DOHH2 (cell line): Measurements from ENCODE around the gene TEKTIP1.

Source experiments
- H3F3A ChIP-seq: fragments of 200-600 bp; sonication (generic), shearing (Covaris generic); 2 replicates; pipeline ENCODE4 v1.6.0; 2016; ENCODE audit warnings: antibody characterized with exemption, mild to moderate bottlenecking; ENCODE audit not compliant: control insufficient read depth, insufficient read depth
- H3K27ac ChIP-seq: fragments of 200-600 bp; sonication (generic); 2 replicates; pipeline ENCODE4 v1.5.1; 2014; ENCODE audit warnings: low read depth, mild to moderate bottlenecking, low read length, moderate library complexity
- H3K27me3 ChIP-seq: fragments of 200-600 bp; sonication (generic); 2 replicates; pipeline ENCODE4 v1.6.1; 2014; ENCODE audit warnings: mild to moderate bottlenecking, low read length, mixed read lengths; ENCODE audit not compliant: control insufficient read depth
- H3K36me3 ChIP-seq: fragments of 200-600 bp; sonication (generic); 2 replicates; pipeline ENCODE4 v1.6.1; 2014; ENCODE audit warnings: mild to moderate bottlenecking, low read length, moderate library complexity, mixed read lengths; ENCODE audit not compliant: control insufficient read depth
- H3K4me1 ChIP-seq: fragments of 200-600 bp; sonication (generic); 2 replicates; pipeline ENCODE4 v1.6.1; 2014; ENCODE audit warnings: mild to moderate bottlenecking, low read length, mixed read lengths; ENCODE audit not compliant: control insufficient read depth
- H3K4me2 ChIP-seq: fragments of 200-600 bp; sonication (generic); 2 replicates; pipeline ENCODE4 v1.6.0; 2014; ENCODE audit warnings: mild to moderate bottlenecking, low read length, moderate library complexity
- H3K4me3 ChIP-seq: fragments of 200-600 bp; sonication (generic); 2 replicates; pipeline ENCODE4 v1.5.1; 2014; ENCODE audit warnings: mild to moderate bottlenecking, low read length, mixed read lengths
- H3K79me2 ChIP-seq: fragments of 200-600 bp; sonication (generic); 2 replicates; pipeline ENCODE4 v1.6.1; 2014; ENCODE audit warnings: mild to moderate bottlenecking, low read length, mixed read lengths; ENCODE audit not compliant: control insufficient read depth
- H3K9me2 ChIP-seq: fragments of 200-600 bp; sonication (generic); replicated peaks from 2 replicates; pipeline ENCODE4 v1.6.1; 2014; ENCODE audit warnings: mild to moderate bottlenecking, low read length, mixed read lengths; ENCODE audit not compliant: control insufficient read depth
- H3K9me3 ChIP-seq: fragments of 200-600 bp; sonication (generic); 2 replicates; pipeline ENCODE4 v1.6.1; 2014; ENCODE audit warnings: antibody characterized with exemption, low read length, mixed read lengths; ENCODE audit not compliant: control insufficient read depth, insufficient read depth
- H4K20me1 ChIP-seq: fragments of 200-600 bp; sonication (generic); 2 replicates; pipeline ENCODE4 v1.6.0; 2014; ENCODE audit warnings: low read depth, mild to moderate bottlenecking, antibody characterized with exemption, low read length, moderate library complexity; ENCODE audit not compliant: control insufficient read depth, insufficient read depth
- EZH2phosphoT487 ChIP-seq: fragments of 200-600 bp; sonication (generic); IDR thresholded peaks from 2 replicates; pipeline ENCODE4 v1.6.1; 2017; ENCODE audit warnings: borderline replicate concordance, mild to moderate bottlenecking, antibody characterized with exemption, low read length, moderate library complexity, mixed read lengths
- TF ChIP-seq, protein P1 (sequence below): fragments of 200-600 bp; sonication (generic); IDR thresholded peaks from one replicate; pipeline ENCODE4 v1.5.1; 2014; ENCODE audit warnings: antibody characterized with exemption, mild to moderate bottlenecking, low read depth, low read length; ENCODE audit not compliant: poor library complexity, severe bottlenecking

The TEKTIP1 gene

GRCh38 chr19:3512562-3513228 lies 26.3 kb upstream of the TEKTIP1 start:
- Histone ChIP-seq H4K20me1 (peaks cover 15% of the 10 kb centered on the region), H3K27ac (no peak overlapping the region), H3F3A (peaks cover 10% of the 10 kb centered on the region), H3K9me3 (no peaks in the 10 kb centered on the region), H3K27me3 (no peaks in the 10 kb centered on the region), H3K9me2 (no peaks in the 10 kb centered on the region), H3K79me2 (peaks cover 91% of the 10 kb centered on the region), H3K36me3 (peaks cover 29% of the 10 kb centered on the region), H3K4me1 (peaks cover 23% of the 10 kb centered on the region), H3K4me3 (no peak overlapping the region), H3K4me2 (no peak overlapping the region)
- no peak for TF ChIP-seq EZH2phosphoT487
- TF ChIP-seq, protein P1, sequence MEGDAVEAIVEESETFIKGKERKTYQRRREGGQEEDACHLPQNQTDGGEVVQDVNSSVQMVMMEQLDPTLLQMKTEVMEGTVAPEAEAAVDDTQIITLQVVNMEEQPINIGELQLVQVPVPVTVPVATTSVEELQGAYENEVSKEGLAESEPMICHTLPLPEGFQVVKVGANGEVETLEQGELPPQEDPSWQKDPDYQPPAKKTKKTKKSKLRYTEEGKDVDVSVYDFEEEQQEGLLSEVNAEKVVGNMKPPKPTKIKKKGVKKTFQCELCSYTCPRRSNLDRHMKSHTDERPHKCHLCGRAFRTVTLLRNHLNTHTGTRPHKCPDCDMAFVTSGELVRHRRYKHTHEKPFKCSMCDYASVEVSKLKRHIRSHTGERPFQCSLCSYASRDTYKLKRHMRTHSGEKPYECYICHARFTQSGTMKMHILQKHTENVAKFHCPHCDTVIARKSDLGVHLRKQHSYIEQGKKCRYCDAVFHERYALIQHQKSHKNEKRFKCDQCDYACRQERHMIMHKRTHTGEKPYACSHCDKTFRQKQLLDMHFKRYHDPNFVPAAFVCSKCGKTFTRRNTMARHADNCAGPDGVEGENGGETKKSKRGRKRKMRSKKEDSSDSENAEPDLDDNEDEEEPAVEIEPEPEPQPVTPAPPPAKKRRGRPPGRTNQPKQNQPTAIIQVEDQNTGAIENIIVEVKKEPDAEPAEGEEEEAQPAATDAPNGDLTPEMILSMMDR = no peak

- H3K27ac ChIP-seq = no peak overlapping the region
- H3K79me2 ChIP-seq = peaks cover 91% of the 10 kb centered on the region
- H3F3A ChIP-seq = peaks cover 10% of the 10 kb centered on the region
- peaks cover 28% of the 10 kb centered on the region for H3K4me1 ChIP-seq
- no peak overlapping the region for H3K4me2 ChIP-seq
- TF ChIP-seq, protein P1 = no peak
- TF ChIP-seq EZH2phosphoT487 = no peak
- H3K9me3 ChIP-seq = no peaks in the 10 kb centered on the region
- H3K36me3 ChIP-seq = peaks cover 29% of the 10 kb centered on the region
- no peak overlapping the region for H3K4me3 ChIP-seq
- H4K20me1 ChIP-seq = peaks cover 19% of the 10 kb centered on the region
- H3K27me3 ChIP-seq = no peaks in the 10 kb centered on the region
- H3K9me2 ChIP-seq = no peaks in the 10 kb centered on the region
Measured at GRCh38 chr19:3513229-3514140, 25.5 kb upstream of the TEKTIP1 start.

GRCh38 chr19:3514930-3515329 lies 24.0 kb upstream of the TEKTIP1 start:
- Histone ChIP-seq H3K4me3 (no peak overlapping the region), H3K27me3 (no peaks in the 10 kb centered on the region), H3F3A (peaks cover 10% of the 10 kb centered on the region), H3K9me3 (no peaks in the 10 kb centered on the region), H3K4me2 (no peak overlapping the region), H3K4me1 (peaks cover 28% of the 10 kb centered on the region), H3K9me2 (no peaks in the 10 kb centered on the region), H4K20me1 (peaks cover 18% of the 10 kb centered on the region), H3K79me2 (peaks cover 91% of the 10 kb centered on the region), H3K36me3 (peaks cover 22% of the 10 kb centered on the region), H3K27ac (no peak overlapping the region)
- no peak for TF ChIP-seq EZH2phosphoT487
- TF ChIP-seq, protein P1 = no peak
